Endothelial cell of umbilical vein (primary cell): ENCODE measurements around the gene NPPB. TPM values are rescaled to one million over a fixed set of nuclear protein-coding genes. Genes with fewer than 3 reads are reported as not detected.
A peak's percentile ranks its signal among the peaks of the same experiment; 100 is the strongest.

Experiments
- BruUV-seq: library from RNA; stranded (reverse); fragments of 400-500 nt; replicated peaks from 2 replicates; lab custom pipeline; 2021; lab: Mats Ljungman, UMichigan
- CTCF ChIA-PET: fragments of 300-600, 350-600 bp; sonication (Branson Sonifier 250); formaldehyde crosslinking; loops from one replicate; lab custom pipeline; 2021; ENCODE audit warnings: antibody characterized with exemption, inconsistent platforms; lab: Charles Lee
- POLR2A ChIA-PET: fragments of 300-600, 350-600 bp; sonication (Branson Sonifier 250); formaldehyde crosslinking; loops from one replicate; lab custom pipeline; 2021; ENCODE audit warnings: antibody characterized with exemption, inconsistent platforms; lab: Charles Lee
- DNase-seq: peaks from one replicate; pipeline ENCODE4 v3.0.0-alpha.2; 2011; ENCODE audit warnings: low read depth, low spot score
- FAIRE-seq: peaks from 2 replicates; lab custom pipeline; 2011; peaks lifted over from hg19 to GRCh38; lab: Jason Lieb, UNC
- H2AFZ ChIP-seq: 2 replicates; pipeline ENCODE4 v1.6.0; 2012; ENCODE audit warnings: low read depth, low read length, control low read depth, inconsistent platforms
- H3K27ac ChIP-seq: 2 replicates; pipeline ENCODE4 v1.5.1; 2011; ENCODE audit warnings: low read depth, mild to moderate bottlenecking, control low read depth, low read length, moderate library complexity; ENCODE audit not compliant: insufficient read depth
- H3K27me3 ChIP-seq, 2 experiments: 2 replicates each; pipeline versions ENCODE4 v1.6.0 to v1.6.1; 2011; ENCODE audit warnings: low read length in 2 of 2, mixed read lengths in 1 of 2; ENCODE audit not compliant: control insufficient read depth in 2 of 2, insufficient read depth in 2 of 2
- H3K36me3 ChIP-seq, 2 experiments: 2 replicates in 1 of 2; 3 replicates in 1 of 2; pipeline ENCODE4 v1.5.1; 2011; ENCODE audit warnings: low read length in 2 of 2, mild to moderate bottlenecking in 1 of 2, moderate library complexity in 1 of 2; ENCODE audit not compliant: control insufficient read depth in 2 of 2, insufficient read depth in 2 of 2; ENCODE audit errors: extremely low read depth in 1 of 2
- H3K4me1 ChIP-seq: 3 replicates; pipeline ENCODE4 v1.5.1; 2011; ENCODE audit warnings: mild to moderate bottlenecking, low read length; ENCODE audit not compliant: control insufficient read depth, insufficient read depth; ENCODE audit errors: extremely low read depth
- H3K4me2 ChIP-seq: 2 replicates; pipeline ENCODE4 v1.6.1; 2011; ENCODE audit warnings: low read length, control low read depth, mixed read lengths; ENCODE audit not compliant: insufficient read depth
- H3K4me3 ChIP-seq, 3 experiments: fragments of 200-600 bp in 1 of 3; sonication (generic), shearing (Covaris generic) in 1 of 3; replicated peaks in 1 of 3; 2 replicates each; pipeline ENCODE4 v1.5.1; 2011 to 2016; ENCODE audit warnings: control low read depth in 3 of 3, low read length in 3 of 3, mild to moderate bottlenecking in 2 of 3, inconsistent platforms in 1 of 3, low read depth in 1 of 3, moderate library complexity in 1 of 3; ENCODE audit not compliant: insufficient read depth in 1 of 3
- H3K79me2 ChIP-seq: 2 replicates; pipeline ENCODE4 v1.6.0; 2012; ENCODE audit warnings: low read length, inconsistent platforms; ENCODE audit not compliant: control insufficient read depth, insufficient read depth
- H3K9ac ChIP-seq: replicated peaks from 2 replicates; pipeline ENCODE3; 2011; ENCODE audit warnings: low read length, control low read depth; ENCODE audit not compliant: insufficient read depth; ENCODE audit errors: extremely low read depth
- H3K9me1 ChIP-seq: replicated peaks from 3 replicates; pipeline ENCODE4 v1.6.0; 2011; ENCODE audit warnings: mild to moderate bottlenecking, low read length; ENCODE audit not compliant: control insufficient read depth, insufficient read depth; ENCODE audit errors: extremely low read depth
- H3K9me3 ChIP-seq: replicated peaks from 2 replicates; pipeline ENCODE4 v1.5.1; 2012; ENCODE audit warnings: low read length, inconsistent platforms; ENCODE audit not compliant: control insufficient read depth, insufficient read depth
- H4K20me1 ChIP-seq: replicated peaks from 2 replicates; pipeline ENCODE3; 2011; ENCODE audit warnings: mild to moderate bottlenecking, low read length; ENCODE audit not compliant: control insufficient read depth, insufficient read depth; ENCODE audit errors: extremely low read depth
- CTCF ChIP-seq, 2 donors: IDR thresholded peaks; 1 replicate in 1 of 2; 2 replicates in 1 of 2; pipeline ENCODE4 v1.5.1; 2011; ENCODE audit warnings: low read length in 2 of 2, mild to moderate bottlenecking in 2 of 2, moderate library complexity in 2 of 2, control low read depth in 1 of 2, inconsistent platforms in 1 of 2, low read depth in 1 of 2; ENCODE audit not compliant: insufficient read depth in 1 of 2; ENCODE audit errors: extremely low read depth in 1 of 2
- EZH2 ChIP-seq: IDR thresholded peaks from 2 replicates; pipeline ENCODE4 v1.6.1; 2012; ENCODE audit warnings: borderline replicate concordance, low read depth, mild to moderate bottlenecking, moderate library complexity, low read length, inconsistent platforms; ENCODE audit not compliant: severe bottlenecking
- GATA2 ChIP-seq: IDR thresholded peaks from 2 replicates; pipeline ENCODE4 v1.7.0; 2011; ENCODE audit warnings: low read depth, mild to moderate bottlenecking, moderate library complexity, mixed read lengths, low read length; ENCODE audit not compliant: insufficient read length, insufficient read depth
- dilution Hi-C: fragments of 300-500 bp; cut with MboI; formaldehyde crosslinking; loops from one replicate; pipeline ENCODE4 v1.15.0; 2019; ENCODE audit warnings: low sequenced_read_pairs; ENCODE audit not compliant: extremely low pct_ligation_motif_present
- intact Hi-C: fragments of 100-400 bp; cut with micrococcal nuclease; formaldehyde crosslinking; loops from one replicate; pipeline ENCODE4 v1.10.0; 2022
- polyA plus RNA-seq, 4 experiments: library from polyadenylated mRNA; depleted of rRNA in 3 of 4; stranded (reverse) in 3 of 4; unstranded in 1 of 4; fragments of >200 nt; gene quantifications; 2 replicates each; pipeline versions ENCODE4 v1.2.1 to v1.2.3, GENCODE V29; 2011 to 2012; ENCODE audit warnings: missing spikeins in 1 of 4
- total RNA-seq: library from RNA; stranded (reverse); gene quantifications from 2 replicates; pipeline ENCODE4 v1.2.3, GENCODE V29; 2021

Gene NPPB
- total and polyA plus RNA-seq, 2 donors (not counting 3 experiments of a cell fraction or from before 2014, with no cell fraction given), result not detected

GRCh38 chr1:11907275-11908094, 48.7 kb upstream of the NPPB start:
- Histone ChIP-seq H3K4me3 (no peak overlapping the region), H3K27ac (peak overlapping the region; percentile 100), H3K4me2 (peak overlapping the region; percentile 19), H3K27me3 (no peaks in the 10 kb centered on the region), H2AFZ (no peak overlapping the region), H3K9me3 (no peaks in the 10 kb centered on the region), H3K36me3 (no peaks in the 10 kb centered on the region), H3K79me2 (no peaks in the 10 kb centered on the region), H4K20me1 (no peaks in the 10 kb centered on the region), H3K4me1 (peaks cover 3% of the 10 kb centered on the region), H3K9me1 (no peaks in the 10 kb centered on the region), H3K9ac (peak overlapping the region; percentile 90)
- FAIRE-seq, result peak; percentile 96
- ChIA-PET CTCF (interaction anchor here (0.6 to 2.5 kb wide), 12 partner anchors 8 to 870 kb away, joined by 3 to 20 read pairs (median 4); partner anchors contain the start of gene MFN2), POLR2A (interaction anchor here (0.6 to 4.3 kb wide), 35 partner anchors 8 to 279 kb away, joined by 3 to 100 read pairs (median 7); partner anchors contain the start of genes CLCN6, FBXO2, FBXO44 and FBXO6)
- no peak for TF ChIP-seq GATA2
- TF ChIP-seq EZH2, result no peak
- peak; percentile 50 to 89 for TF ChIP-seq CTCF (IDR thresholded peaks at IDR 0.05; ENCODE audit: extremely low read depth in 1 of 2, insufficient read depth in 1 of 2, low read depth in 1 of 2, low read length in 2 of 2)
- dilution Hi-C loops, result no loop called here
- intact Hi-C loops, result loop anchor here (1.0 to 2.0 kb wide), 6 partner anchors 60 to 257 kb away; partner anchors contain the start of genes CLCN6 and MFN2
- BruUV-seq, result no TSS peak
- peak; percentile 97 for DNase-seq
